ENCODE data around the gene MT3.
A peak's percentile ranks its signal among the peaks of the same experiment; 100 is the strongest.
"Not testable (repeated sequence)": the region's sequence is repeated elsewhere in the genome, so short reads cannot be mapped to it uniquely, and the experiment has no call there.

The MT3 gene

GRCh38 chr16:56580391-56581048 is 8.8 kb upstream of the MT3 start:
- no peak for DNase-seq

GRCh38 chr16:56582911-56583310 is 6.4 kb upstream of the MT3 start:
- DNase-seq: not testable (repeated sequence)

GRCh38 chr16:56583351-56584168 is 5.8 kb upstream of the MT3 start:
- no peak for DNase-seq

GRCh38 chr16:56584276-56584675 is 5.1 kb upstream of the MT3 start:
- no peak for DNase-seq

GRCh38 chr16:56588781-56589140 is 567 bp upstream of the MT3 start:
- no peak for DNase-seq

- DNase-seq: no peak
These were observed 2.2 kb downstream of the MT3 start for GRCh38 chr16:56591377-56592060.

GRCh38 chr16:56593573-56594291 is 4.4 kb downstream of the MT3 start:
- DNase-seq: no peak

- no peak for DNase-seq
These were observed 4.9 kb downstream of the MT3 start for GRCh38 chr16:56594292-56594619.

GRCh38 chr16:56600398-56600999 is 11.2 kb downstream of the MT3 start:
- DNase-seq: peak; percentile 5

- no peak for DNase-seq
These were observed 12.0 kb downstream of the MT3 start for GRCh38 chr16:56601325-56601724.

- DNase-seq: no peak
These were observed 14.3 kb downstream of the MT3 start for GRCh38 chr16:56603589-56603988.

GRCh38 chr16:56604966-56605365 is 15.6 kb downstream of the MT3 start:
- DNase-seq: no peak

- no peak for DNase-seq
These were observed 16.1 kb downstream of the MT3 start for GRCh38 chr16:56605475-56605874.

- DNase-seq: no peak
These were observed 16.7 kb downstream of the MT3 start for GRCh38 chr16:56606071-56606475.

- no peak for DNase-seq
These were observed 17.3 kb downstream of the MT3 start for GRCh38 chr16:56606476-56607108.

GRCh38 chr16:56607109-56607618 is 17.8 kb downstream of the MT3 start:
- no peak for DNase-seq

GRCh38 chr16:56607675-56608042 is 18.3 kb downstream of the MT3 start:
- no peak for DNase-seq

- peak; percentile 81 for DNase-seq
These were observed 18.9 kb downstream of the MT3 start, which contains the start of gene MT2A for GRCh38 chr16:56608043-56608875. Gene MT2A, plus strand, starts transcription at chr16:56608584. Its CDS starts 72 bp downstream, at chr16:56608656.

GRCh38 chr16:56608876-56609462 is 19.6 kb downstream of the MT3 start:
- DNase-seq: no peak

GRCh38 chr16:56609463-56609921 is 20.2 kb downstream of the MT3 start:
- DNase-seq: peak; percentile 16
